Activated CD8-positive, alpha-beta memory T cell treated with anti-CD3 and anti-CD28 coated beads, Interleukin-2, amount 10 ng/mL, durations not matched to agents 7 days and 5 days (primary cell): ENCODE measurements around the gene LHX4. TPM values are rescaled to one million over a fixed set of nuclear protein-coding genes. Genes with fewer than 3 reads are reported as not detected.

ENCODE experiments used
- ATAC-seq: fragments of 150-1000 bp; cut with Tn5 transposase; one replicate; pipeline ENCODE4 v1.10.0; 2021; ENCODE audit warnings: moderate library complexity
- CTCF ChIA-PET: fragments of 350-600 bp; sonication (Branson Sonifier 250); formaldehyde crosslinking; loops from one replicate; lab custom pipeline; 2021; ENCODE audit warnings: antibody characterized with exemption; lab: Charles Lee
- DNase-seq: peaks from one replicate; pipeline ENCODE4 v3.0.0-alpha.2; 2020
- H3K27ac Mint-ChIP-seq: one replicate; pipeline ENCODE4 v1.8.0; 2021; ENCODE audit warnings: mild to moderate bottlenecking, mixed read lengths
- H3K27me3 Mint-ChIP-seq: one replicate; pipeline ENCODE4 v1.8.0; 2021; ENCODE audit warnings: mixed read lengths
- H3K36me3 Mint-ChIP-seq: one replicate; pipeline ENCODE4 v1.8.0; 2021; ENCODE audit warnings: mild to moderate bottlenecking, mixed read lengths
- H3K4me1 Mint-ChIP-seq: one replicate; pipeline ENCODE4 v1.8.0; 2021; ENCODE audit warnings: mixed read lengths
- H3K4me3 Mint-ChIP-seq: one replicate; pipeline ENCODE4 v1.8.0; 2021; ENCODE audit warnings: mild to moderate bottlenecking, moderate library complexity, mixed read lengths
- H3K9me3 Mint-ChIP-seq: one replicate; pipeline ENCODE4 v1.8.0; 2022; ENCODE audit warnings: low read depth, mixed read lengths
- total RNA-seq, 2 experiments: library from RNA; stranded (reverse); gene quantifications; one replicate each; pipeline ENCODE4 v1.2.3, GENCODE V29; 2021

Gene LHX4
- total RNA-seq, 2 experiments from 2014 or later, result not detected

GRCh38 chr1:180244840-180245239 is 14.8 kb downstream of the LHX4 start:
- Mint-ChIP-seq H3K9me3 (no peaks in the 10 kb centered on the region), H3K36me3 (no peaks in the 10 kb centered on the region), H3K4me3 (no peak overlapping the region), H3K4me1 (peaks cover 10% of the 10 kb centered on the region), H3K27me3 (peaks cover 42% of the 10 kb centered on the region), H3K27ac (no peak overlapping the region)
- DNase-seq (no peak), ATAC-seq (no peak)
- CTCF ChIA-PET, result no interaction called here

GRCh38 chr1:180246579-180246978 is 16.5 kb downstream of the LHX4 start:
- H3K9me3 Mint-ChIP-seq, result no peaks in the 10 kb centered on the region
- no peaks in the 10 kb centered on the region for H3K36me3 Mint-ChIP-seq
- peaks cover 10% of the 10 kb centered on the region for H3K4me1 Mint-ChIP-seq
- DNase-seq (no peak), ATAC-seq (no peak)
- peaks cover 25% of the 10 kb centered on the region for H3K27me3 Mint-ChIP-seq
- CTCF ChIA-PET, result interaction anchor here (0.9 kb wide), 1 partner anchor 58 kb away, joined by 3 read pairs; no protein-coding TSS in a partner anchor
- H3K4me3 Mint-ChIP-seq, result no peak overlapping the region
- no peak overlapping the region for H3K27ac Mint-ChIP-seq

- ATAC-seq, result no peak
- no peak for DNase-seq
- Mint-ChIP-seq H3K4me1 (peaks cover 10% of the 10 kb centered on the region), H3K9me3 (no peaks in the 10 kb centered on the region), H3K36me3 (no peaks in the 10 kb centered on the region), H3K27ac (no peak overlapping the region), H3K27me3 (peaks cover 22% of the 10 kb centered on the region), H3K4me3 (no peak overlapping the region)
- CTCF ChIA-PET, result interaction anchor here (0.9 to 1.7 kb wide), 2 partner anchors 59 to 169 kb away, joined by 3 to 5 read pairs; no protein-coding TSS in a partner anchor
Measured at GRCh38 chr1:180247061-180247460, 17.0 kb downstream of the LHX4 start.

GRCh38 chr1:180247580-180247979 is 17.5 kb downstream of the LHX4 start:
- Mint-ChIP-seq H3K27ac (no peak overlapping the region), H3K36me3 (no peaks in the 10 kb centered on the region), H3K27me3 (peaks cover 17% of the 10 kb centered on the region), H3K4me1 (peaks cover 10% of the 10 kb centered on the region), H3K4me3 (no peak overlapping the region), H3K9me3 (no peaks in the 10 kb centered on the region)
- DNase-seq, result no peak
- CTCF ChIA-PET, result interaction anchor here (0.9 to 1.7 kb wide), 3 partner anchors 38 to 168 kb away, joined by 3 to 5 read pairs (median 3); no protein-coding TSS in a partner anchor
- no peak for ATAC-seq

GRCh38 chr1:180248176-180248575 is 18.1 kb downstream of the LHX4 start:
- Mint-ChIP-seq H3K4me1 (peaks cover 10% of the 10 kb centered on the region), H3K27ac (no peak overlapping the region), H3K36me3 (no peaks in the 10 kb centered on the region), H3K27me3 (peaks cover 12% of the 10 kb centered on the region), H3K4me3 (no peak overlapping the region), H3K9me3 (no peaks in the 10 kb centered on the region)
- ATAC-seq (no peak), DNase-seq (no peak)
- CTCF ChIA-PET, result interaction anchor here (0.9 to 1.7 kb wide), 3 partner anchors 37 to 168 kb away, joined by 3 to 5 read pairs (median 3); no protein-coding TSS in a partner anchor

- no peaks in the 10 kb centered on the region for H3K9me3 Mint-ChIP-seq
- H3K27ac Mint-ChIP-seq, result no peak overlapping the region
- no peak for ATAC-seq
- H3K4me3 Mint-ChIP-seq, result no peak overlapping the region
- H3K4me1 Mint-ChIP-seq, result peaks cover 10% of the 10 kb centered on the region
- DNase-seq, result no peak
- CTCF ChIA-PET, result interaction anchor here (0.7 to 1.7 kb wide), 3 partner anchors 70 to 229 kb away, joined by 3 to 5 read pairs (median 3); no protein-coding TSS in a partner anchor
- H3K36me3 Mint-ChIP-seq, result no peaks in the 10 kb centered on the region
- peaks cover 6% of the 10 kb centered on the region for H3K27me3 Mint-ChIP-seq
Measured at GRCh38 chr1:180248731-180249681, 18.9 kb downstream of the LHX4 start.

GRCh38 chr1:180249725-180250498 is 19.8 kb downstream of the LHX4 start:
- ATAC-seq, result no peak
- CTCF ChIA-PET, result interaction anchor here (0.7 to 1.2 kb wide), 2 partner anchors 70 to 228 kb away, joined by 3 read pairs; no protein-coding TSS in a partner anchor

GRCh38 chr1:180250499-180250770 is 20.4 kb downstream of the LHX4 start:
- no peaks in the 10 kb centered on the region for H3K27me3 Mint-ChIP-seq
- CTCF ChIA-PET, result no interaction called here
- DNase-seq (no peak), ATAC-seq (no peak)
- no peaks in the 10 kb centered on the region for H3K36me3 Mint-ChIP-seq
- no peaks in the 10 kb centered on the region for H3K9me3 Mint-ChIP-seq
- H3K27ac Mint-ChIP-seq, result no peak overlapping the region
- no peak overlapping the region for H3K4me3 Mint-ChIP-seq
- H3K4me1 Mint-ChIP-seq, result peaks cover 10% of the 10 kb centered on the region

More at GRCh38 chr1:180249725-180250498, 19.8 kb downstream of the LHX4 start:
- H3K9me3 Mint-ChIP-seq, result no peaks in the 10 kb centered on the region
- no peak overlapping the region for H3K4me3 Mint-ChIP-seq
- no peak overlapping the region for H3K27ac Mint-ChIP-seq
- peaks cover 3% of the 10 kb centered on the region for H3K27me3 Mint-ChIP-seq
- peaks cover 10% of the 10 kb centered on the region for H3K4me1 Mint-ChIP-seq
- DNase-seq, result no peak
- no peaks in the 10 kb centered on the region for H3K36me3 Mint-ChIP-seq

- Mint-ChIP-seq H3K4me3 (no peak overlapping the region), H3K27me3 (no peaks in the 10 kb centered on the region), H3K4me1 (peaks cover 10% of the 10 kb centered on the region), H3K9me3 (no peaks in the 10 kb centered on the region), H3K27ac (no peak overlapping the region), H3K36me3 (no peaks in the 10 kb centered on the region)
- DNase-seq, result no peak
- CTCF ChIA-PET, result interaction anchor here (1.0 to 3.0 kb wide), 2 partner anchors 63 to 164 kb away, joined by 4 to 25 read pairs; no protein-coding TSS in a partner anchor
- no peak for ATAC-seq
Measured at GRCh38 chr1:180250883-180251509, 20.9 kb downstream of the LHX4 start.

- no peak for ATAC-seq
- H3K36me3 Mint-ChIP-seq, result no peaks in the 10 kb centered on the region
- no peaks in the 10 kb centered on the region for H3K27me3 Mint-ChIP-seq
- H3K9me3 Mint-ChIP-seq, result no peaks in the 10 kb centered on the region
- H3K4me3 Mint-ChIP-seq, result no peak overlapping the region
- CTCF ChIA-PET, result interaction anchor here (1.0 to 3.0 kb wide), 6 partner anchors 34 to 220 kb away, joined by 3 to 25 read pairs (median 4); no protein-coding TSS in a partner anchor
- H3K4me1 Mint-ChIP-seq, result peaks cover 10% of the 10 kb centered on the region
- no peak for DNase-seq
- H3K27ac Mint-ChIP-seq, result no peak overlapping the region
Measured at GRCh38 chr1:180251526-180252305, 21.7 kb downstream of the LHX4 start.

- Mint-ChIP-seq H3K27ac (no peak overlapping the region), H3K9me3 (no peaks in the 10 kb centered on the region), H3K4me3 (no peak overlapping the region), H3K27me3 (no peaks in the 10 kb centered on the region), H3K36me3 (no peaks in the 10 kb centered on the region), H3K4me1 (no peaks in the 10 kb centered on the region)
- DNase-seq (peak; percentile 81), ATAC-seq (peak; percentile 67)
- CTCF ChIA-PET, result interaction anchor here (0.6 to 3.0 kb wide), 23 partner anchors 9 to 248 kb away, joined by 3 to 25 read pairs (median 4); no protein-coding TSS in a partner anchor
Measured at GRCh38 chr1:180252638-180253536, 22.8 kb downstream of the LHX4 start.
